KG1 (cell line): ENCODE data around the gene SELENOO.

Experiments used
- DNase-seq: peaks from one replicate; lab custom pipeline; 2025; lab: John Stamatoyannopoulos, UW

SELENOO gene

DNA sequence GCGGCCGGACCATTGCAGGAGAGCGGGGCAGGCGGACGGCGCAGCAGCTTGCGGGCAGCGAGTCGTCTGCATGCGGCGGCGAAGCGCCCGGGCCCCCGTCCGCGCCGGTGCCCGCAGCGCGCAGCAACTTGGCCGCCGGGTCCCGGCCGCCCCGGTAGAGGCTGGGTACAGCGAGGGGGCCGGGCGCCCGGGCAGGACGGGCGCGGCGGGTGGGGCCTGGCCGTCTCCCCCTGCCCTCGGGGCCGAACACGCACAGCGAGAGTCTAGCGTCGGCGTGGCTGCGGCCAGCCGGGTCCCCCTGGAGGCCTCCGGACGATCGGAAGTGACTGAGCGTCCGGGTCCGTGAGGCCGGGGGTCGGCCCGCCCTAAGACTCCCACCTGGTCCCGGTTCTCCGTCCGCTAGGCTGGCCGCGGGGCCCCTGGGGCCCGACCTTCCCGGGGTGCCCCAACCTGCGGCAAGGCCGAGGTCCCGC lies 15.9 kb upstream of the SELENOO start:
- no peak for DNase-seq

DNA sequence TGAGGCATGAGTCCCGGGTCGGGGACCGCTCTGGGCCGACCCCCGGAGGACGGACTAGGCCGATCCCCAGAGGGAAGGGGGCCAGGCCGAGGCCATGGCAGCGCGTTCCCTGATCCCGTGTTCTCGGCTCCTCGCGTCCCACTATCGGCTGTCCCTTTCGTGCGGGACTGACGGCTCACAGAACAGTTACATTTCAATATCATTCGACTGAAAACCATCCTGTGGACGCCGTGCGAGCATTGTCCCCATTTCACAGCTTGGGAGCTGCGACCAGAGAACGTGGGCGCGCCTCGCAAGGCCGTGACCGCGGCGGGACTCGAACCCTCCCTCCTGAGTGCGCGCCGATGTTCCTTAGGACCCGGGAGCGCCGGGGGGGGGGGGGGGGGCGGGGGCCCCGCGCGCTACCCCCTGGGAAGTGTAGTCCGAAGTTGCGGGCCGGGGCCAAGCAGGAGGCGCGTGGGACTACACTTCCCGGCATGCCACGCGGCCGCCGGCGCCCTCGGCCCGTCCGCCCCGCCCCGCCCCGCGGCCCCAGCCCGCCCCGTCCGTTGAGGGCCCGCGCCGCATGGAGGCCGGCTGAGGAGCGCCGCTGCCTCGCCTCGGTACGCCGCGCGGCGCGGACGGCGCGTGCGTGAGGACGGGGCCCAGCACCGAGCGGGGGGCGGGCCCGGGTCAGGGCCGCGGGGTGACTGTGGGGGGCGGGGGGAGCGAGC lies 15.3 kb upstream of the SELENOO start, which contains the start of gene TRABD:
Gene TRABD, plus strand, starts transcription at position 539 of the 713 bp plus-strand sequence. CDS start 7,148 bp downstream, outside the sequence.
- peak; percentile 34 for DNase-seq

DNA sequence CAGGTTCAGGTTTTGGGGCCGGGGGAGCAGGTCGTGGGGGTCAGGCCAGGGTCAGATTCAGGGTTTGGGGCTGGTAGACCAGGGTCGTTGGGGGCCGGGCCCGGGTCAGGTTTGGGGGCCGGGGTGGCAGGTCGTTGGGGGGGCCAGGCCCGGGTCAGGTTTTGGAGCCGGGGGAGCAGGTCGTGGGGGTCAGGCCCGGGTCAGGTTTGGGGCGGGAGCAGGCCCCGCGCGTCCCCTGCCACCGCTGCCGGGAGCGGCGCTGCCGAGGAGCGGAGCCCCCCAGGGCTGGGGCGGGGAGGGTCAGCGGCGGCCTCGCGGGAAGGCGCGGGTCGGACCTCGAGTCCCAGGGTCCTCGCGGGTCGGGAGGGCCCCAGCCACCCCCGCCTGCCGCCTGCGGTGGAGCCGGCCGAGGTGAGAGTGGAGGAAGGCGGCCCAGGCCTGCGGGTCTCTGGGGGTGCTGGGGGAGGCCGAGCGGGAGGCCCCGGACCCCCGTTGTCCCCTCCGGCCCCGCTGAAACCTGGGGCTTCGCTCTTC lies 14.6 kb upstream of the SELENOO start:
- no peak for DNase-seq

DNA sequence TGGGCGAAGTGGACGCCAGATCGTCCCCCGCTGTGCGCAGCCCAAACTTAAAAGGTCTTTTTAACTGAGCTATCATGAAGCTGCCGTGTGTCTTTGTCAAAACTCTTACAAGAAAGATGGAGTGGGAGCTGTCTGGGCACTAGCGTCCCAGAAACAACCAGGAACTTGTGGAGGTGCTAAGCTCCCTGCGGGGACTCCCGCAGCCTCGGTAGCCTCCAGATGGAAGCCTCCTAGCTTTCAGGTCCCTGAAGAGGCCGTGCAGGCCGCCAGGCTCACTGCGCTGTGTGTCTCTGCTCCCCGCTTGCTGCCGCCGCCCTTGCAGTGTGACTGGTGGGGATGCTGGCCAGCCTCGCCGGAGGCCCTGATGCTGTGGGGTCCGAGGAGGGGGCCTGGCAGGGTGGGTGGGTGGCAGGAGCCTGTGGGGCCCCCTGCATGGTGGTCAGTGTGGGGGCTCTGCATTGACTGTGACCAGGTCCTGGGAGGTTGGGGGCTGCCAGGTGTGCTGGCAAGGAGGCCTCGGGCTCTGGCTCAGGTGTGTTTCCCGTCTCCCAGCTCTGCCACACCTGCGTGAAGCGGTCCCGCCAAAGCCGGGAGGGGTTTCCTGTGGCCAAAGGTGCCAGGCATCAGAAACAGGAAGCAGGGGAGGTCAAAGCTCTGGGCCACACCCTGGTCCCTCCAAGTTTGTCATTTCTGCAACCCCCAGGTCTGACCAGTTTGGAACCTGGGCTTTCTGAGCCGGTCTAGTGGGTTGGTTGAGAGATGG lies 13.9 kb upstream of the SELENOO start:
- no peak for DNase-seq

DNA sequence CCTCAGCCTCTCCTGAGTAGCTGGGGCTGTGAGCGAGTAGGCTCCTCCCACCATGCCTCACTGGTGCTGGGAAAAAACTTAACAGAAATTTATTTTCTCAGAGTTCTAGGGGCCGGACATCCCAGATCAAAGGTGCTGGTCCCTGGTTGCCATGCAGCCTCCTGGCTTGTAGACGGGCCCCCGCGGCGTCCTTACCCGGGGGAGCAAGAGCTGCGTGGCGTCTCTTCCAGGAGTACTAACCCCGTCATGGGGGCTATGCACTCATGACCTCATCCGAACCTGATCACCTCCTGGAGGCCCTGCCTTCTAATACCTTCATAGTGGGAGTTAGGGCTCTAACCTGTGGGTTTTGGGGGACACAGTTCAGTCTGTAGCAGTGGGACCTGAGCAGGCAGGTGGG lies 12.5 kb upstream of the SELENOO start:
- no peak for DNase-seq

DNA sequence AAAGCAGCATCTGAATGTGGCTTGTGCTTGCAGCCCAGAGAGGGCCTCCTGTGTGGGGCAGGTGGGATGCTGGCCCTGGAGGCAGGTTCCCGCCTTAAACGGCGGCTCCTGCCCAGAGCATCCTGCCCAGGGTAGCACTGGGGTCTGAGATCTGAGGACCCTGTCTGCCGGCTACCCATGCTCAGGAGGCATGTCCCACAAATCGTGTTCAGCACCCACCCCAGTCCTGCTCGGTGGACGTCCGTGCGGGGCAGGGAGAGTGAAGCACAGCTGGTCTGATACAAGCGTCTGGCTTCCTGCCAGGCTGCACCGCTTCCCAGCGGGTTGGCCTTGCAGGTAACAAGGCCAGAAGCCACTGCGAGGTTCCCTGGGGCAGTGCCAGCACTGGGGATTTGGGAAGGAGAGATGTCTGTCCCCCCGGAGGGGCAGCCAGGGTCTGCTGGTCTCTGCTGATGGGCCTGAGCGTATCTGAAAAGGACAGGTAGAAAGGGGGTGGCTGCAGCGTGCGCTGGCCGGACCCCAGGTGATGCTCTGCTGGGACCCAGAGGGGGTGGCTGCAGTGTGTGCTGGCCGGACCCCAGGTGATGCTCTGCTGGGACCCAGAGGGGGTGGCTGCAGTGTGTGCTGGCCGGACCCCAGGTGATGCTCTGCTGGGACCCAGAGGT lies 11.5 kb upstream of the SELENOO start:
- no peak for DNase-seq

DNA sequence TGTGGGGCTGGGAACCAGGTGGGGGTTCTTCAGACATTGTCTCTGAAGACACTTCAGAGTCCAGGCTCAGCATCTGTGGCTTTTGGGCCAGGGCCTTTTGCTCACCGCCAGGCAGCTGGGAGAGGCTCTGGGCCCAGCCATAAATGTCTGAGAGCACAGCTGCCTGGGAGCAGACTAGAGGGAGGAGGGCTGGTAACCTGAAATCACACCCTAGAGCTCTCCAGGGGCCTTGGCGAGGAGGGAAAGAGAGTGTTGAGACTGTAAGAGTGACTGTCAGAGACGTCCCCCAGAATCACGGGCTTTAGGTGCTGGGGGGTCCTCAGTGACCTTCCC lies 11.0 kb upstream of the SELENOO start:
- no peak for DNase-seq

DNA sequence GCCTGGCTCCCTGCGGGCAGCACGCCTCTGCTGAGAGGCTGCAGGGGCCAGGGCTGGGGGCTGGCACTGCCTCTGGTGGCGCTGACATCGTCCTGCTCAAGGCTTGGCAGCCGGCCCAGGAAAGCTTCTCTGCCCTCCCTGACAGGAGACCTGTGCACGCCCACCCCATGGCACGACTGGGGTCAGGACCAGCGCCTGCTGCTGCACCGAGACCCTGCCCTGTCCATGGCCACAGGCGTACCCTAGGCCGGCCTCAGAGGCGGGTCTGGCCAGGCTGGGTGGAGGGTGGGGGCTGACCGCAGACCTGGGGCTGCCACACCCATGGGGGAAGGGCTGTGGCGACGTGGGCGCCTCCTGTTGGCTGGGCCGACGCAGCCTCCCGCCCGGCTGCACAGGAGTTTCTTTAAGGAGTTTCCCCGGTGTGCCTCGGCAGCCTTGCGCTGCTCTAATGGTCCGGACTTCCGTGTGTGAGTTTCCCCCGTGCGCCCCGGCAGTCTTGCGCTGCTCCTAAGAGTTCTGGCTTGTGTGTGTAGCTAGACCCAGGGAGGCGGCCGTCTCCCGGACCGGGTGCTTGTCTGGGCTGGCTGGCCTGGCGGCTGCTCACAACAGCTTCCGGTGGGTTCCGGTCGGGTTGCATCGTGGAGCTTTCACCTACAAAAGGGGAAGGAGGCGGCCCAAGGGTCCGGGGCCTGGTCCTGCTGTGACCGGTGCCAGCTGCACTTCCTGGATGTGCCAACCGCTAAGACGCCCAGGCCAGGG lies 10.4 kb upstream of the SELENOO start:
- DNase-seq, result peak; percentile 94

DNA sequence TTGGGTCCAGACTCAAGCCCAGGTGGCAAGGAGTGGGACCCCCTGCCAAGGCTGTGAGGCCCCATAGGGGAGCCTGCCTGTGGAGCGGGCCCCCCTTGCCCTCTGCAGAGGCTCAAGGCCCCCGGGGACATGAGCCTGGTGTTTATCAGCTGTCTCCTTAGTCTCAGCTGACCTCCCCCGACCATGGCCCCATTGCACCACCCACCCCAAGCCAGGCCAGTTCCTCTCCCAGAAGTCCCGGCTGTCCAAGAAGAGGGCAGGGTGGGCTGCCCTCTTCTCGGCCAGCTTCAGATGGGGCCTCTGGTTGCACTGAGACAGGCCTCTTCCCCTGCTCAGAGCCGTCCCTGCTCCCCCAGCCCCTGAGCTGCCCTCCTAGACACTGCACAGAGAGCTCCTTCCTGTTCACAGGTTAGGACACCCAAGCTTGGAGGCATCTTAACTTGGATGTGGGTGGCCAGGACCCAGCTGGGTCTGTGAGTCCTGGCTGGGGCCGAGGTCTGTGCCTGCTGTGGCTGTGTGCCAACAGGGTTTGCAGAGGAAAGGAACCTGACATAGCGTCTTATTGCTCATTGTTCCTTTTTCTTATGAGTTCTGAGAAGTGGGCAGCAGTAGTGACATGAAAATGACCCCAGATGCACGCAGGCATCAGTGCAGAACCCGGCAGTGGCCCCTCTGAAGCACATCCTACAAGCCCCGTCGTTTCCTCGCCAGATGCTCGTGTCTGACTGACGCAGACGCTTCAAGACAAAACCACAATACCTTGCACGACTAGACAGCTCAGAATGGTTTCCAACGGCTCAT lies 9.7 kb upstream of the SELENOO start:
- peak; percentile 88 for DNase-seq

DNA sequence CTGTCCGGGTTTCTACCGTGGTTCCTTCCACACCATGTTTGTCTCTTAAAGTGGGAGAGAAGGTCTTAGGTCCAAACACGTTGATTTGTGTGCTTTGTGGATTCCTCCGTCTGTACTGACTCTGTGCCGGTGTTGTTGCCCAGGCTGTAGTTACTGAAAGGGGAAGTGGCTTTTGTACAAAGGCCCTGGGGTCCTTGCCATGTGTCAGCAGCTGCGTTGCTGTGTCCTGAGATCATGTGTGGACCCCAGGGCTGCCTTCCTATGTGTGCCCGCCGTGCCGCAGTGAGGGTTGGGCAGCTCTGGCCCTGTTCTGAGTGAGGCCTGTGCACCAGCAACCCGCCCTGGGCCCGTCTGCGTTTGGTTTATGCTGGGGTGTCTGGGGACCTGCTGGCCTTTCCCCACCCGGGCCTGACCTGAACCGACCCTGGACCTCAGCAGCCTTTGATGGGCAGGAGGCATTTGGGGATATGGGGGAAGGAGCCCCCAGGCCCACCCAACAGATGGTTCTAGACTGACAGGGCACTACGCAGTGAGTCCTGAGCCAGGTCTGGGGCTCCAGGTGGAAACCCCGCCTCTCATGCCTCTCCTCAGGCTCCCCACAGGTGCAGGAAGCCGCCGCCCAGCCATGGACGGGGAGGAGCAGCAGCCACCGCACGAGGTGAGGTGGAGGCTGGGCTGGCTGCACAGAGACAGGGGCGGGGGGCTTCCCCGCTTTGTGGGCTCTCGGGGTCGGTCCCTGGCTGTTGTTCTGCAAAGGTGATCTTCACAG lies 8.2 kb upstream of the SELENOO start:
- no peak for DNase-seq

DNA sequence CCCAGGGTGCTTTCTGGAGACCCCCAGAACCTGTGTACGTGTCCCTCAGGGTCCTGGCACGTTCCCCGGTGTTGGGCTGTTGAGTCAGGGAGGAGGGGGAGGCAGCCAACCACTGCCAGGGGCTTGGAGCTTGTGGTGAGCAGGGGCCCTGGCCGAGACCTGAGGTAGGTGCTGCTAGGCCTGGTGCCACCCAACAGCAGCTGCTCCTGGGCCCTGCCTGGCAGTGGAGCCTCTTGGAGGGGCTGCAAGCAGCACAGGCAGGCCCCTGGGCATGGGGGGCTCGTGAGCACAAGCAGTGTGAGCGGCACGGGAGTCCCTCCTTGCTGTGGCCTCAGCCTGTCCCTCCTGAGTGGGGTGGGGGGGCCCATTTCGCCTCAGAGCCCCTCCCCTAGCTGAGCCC lies 7.2 kb upstream of the SELENOO start:
- DNase-seq, result no peak

DNA sequence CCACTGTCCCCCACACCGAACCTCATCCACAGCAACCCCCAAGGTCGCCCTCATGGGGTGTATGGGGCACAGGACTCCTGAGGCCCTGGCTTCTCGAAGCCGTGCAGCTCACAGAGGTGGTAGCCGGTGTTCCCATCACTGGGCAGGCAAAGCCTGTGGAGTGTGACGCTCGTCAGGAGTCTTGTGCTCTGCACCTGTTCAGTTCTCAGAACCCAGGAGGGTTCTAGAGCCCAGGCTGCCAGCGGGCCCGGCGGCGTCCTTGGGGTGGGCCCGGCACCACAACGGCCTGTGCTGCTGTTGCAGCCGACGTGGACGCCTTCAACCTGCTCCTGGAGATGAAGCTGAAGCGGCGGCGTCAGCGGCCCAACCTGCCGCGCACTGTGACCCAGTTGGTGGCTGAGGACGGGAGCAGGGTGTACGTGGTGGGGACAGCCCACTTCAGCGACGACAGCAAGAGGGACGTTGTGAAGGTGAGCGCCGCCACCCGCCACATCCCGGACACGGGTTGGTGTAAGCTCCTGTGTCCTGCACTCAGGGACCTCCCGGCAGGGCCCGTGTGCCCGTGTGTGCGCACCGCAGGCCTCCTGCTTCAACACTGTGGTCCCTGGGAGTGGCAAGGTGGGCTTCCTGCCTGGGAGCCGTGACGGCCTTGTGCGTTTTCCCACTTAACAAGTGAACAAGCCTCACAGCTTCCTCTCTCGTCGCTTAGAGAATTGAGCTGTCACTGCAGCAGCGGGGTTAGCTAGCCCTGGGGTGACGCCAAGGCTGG lies 6.6 kb upstream of the SELENOO start:
- DNase-seq, result no peak

DNA sequence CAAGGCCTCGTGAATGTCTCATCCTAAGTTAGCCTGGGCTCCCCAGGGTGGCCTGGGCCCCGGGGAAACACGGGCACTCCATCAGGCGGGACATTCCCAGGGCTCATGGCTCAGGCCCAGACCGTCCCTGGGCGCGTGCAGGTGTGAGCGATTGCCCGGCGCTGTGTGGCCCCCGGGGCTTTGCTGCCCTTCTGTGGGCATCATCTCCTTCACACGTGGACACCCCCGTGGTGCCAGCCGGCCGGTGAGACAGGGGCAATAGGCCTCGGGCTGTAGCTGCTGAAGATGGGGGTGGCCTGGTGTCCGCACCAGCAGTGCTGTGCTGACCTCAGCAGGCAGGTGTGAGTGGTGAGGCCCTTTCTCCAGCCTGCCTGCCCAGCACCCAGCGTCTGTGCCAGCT lies 4.6 kb upstream of the SELENOO start:
- DNase-seq, result no peak

DNA sequence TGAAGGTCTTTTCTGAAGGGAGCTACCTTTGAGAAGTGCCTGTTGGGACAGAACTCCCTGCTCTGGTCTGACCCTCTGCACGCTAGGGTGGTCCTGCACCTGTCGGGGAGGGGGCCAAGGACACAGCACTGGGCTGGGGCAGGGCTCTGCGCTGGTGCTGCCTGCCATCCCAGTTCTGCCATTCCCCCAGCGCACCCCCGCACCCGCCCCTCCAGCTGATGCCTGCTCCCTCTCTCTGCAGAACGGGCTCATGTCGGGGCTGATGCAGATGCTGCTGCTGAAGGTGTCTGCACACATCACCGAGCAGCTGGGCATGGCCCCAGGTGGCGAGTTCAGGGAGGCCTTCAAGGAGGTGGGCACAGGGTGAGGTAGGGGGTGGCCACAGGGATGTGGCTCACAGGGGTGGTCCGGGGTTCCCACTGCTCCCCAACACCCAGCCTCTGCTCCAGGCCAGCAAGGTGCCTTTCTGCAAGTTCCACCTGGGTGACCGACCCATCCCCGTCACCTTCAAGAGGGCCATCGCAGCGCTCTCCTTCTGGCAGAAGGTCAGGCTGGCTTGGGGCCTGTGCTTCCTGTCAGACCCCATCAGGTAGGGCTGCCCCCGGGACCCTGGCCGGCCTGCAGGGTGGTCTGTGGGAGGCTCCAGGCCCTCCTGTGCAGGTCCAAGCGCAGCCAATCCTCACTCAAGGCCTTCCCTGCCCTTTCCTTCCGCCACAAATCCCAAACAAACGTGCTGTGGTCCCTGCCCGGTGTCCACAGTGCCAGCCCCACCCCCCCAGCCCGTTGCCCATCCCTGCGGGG lies 3.6 kb upstream of the SELENOO start:
- no peak for DNase-seq

DNA sequence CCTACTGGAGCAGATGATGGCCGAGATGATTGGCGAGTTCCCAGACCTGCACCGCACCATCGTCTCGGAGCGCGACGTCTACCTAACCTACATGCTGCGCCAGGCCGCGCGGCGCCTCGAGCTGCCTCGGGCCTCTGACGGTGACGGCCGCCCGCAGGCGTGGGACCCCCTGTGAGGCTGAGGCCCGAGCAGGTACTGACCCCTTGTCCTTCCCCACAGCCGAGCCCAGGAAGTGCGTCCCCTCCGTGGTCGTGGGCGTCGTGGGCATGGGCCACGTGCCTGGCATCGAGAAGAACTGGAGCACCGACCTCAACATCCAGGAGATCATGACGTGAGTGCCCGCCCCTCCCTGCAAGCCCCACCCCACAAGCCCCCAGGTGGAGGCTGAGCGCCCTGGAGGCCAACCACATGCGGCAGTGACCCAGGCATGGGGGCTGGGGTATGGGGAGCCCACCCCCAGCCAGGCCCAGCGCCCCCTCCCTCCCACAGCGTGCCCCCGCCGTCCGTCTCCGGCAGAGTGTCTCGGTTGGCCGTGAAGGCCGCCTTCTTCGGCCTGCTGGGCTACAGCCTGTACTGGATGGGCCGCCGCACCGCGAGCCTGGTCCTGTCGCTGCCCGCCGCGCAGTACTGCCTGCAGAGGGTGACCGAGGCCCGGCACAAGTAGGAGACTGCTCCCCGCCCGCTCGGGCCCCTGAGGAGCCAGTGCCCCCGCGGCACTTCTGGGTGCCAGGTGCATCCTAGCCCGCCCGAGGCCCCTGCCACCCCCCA lies 2.8 kb upstream of the SELENOO start:
- no peak for DNase-seq

DNA sequence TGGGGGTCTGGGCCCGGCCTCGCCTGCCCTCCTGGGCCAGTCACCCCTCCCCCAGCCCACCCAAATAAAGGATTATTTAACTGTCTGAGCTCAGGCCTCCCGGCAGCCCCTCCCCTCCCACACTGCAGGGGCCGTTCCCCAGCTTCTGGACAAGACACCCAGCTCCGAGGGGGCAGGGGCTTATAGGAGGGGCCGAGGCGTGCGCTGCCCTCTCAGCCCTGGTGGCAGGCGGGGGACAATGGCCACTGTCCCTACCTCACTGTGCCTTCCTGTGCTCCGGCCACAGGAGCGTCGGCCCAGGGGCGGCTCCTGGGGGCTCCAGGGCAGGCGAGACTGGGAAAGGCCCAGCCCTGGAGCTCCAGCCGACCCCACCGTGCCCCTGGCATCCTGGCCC lies 2.2 kb upstream of the SELENOO start:
- no peak for DNase-seq

DNA sequence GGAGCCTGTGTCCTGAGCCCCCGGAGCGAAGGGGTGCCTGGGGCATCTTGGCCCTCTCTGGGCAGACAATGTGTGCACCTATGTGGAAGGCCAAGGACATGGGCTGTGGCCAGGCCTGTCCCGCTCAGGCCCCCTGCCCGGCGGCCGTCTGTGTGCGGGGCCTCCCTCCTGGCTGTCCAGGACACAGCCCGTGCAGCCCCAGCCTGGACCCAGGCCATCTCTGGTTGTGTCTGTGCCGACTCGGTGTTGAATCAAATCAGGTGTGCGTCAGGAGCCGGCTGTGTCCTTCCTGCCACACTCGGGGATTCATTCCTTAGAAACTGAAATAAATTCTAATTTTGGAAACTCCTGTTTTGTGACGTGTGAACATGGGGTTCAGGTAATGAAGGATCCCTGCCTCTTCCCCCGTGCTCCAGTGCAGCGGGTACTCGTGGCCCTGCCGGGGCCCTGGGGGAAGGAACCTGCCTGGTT lies 1.5 kb upstream of the SELENOO start:
- DNase-seq, result no peak
